Activated naive CD4-positive, alpha-beta T cell treated with Interleukin-2 at 50 U/mL for 16 hours (primary cell): ENCODE data around the gene HCFC1.

Source experiments
- DNase-seq: peaks from one replicate; pipeline ENCODE4 v3.0.0-alpha.2; 2020

HCFC1 gene

DNA sequence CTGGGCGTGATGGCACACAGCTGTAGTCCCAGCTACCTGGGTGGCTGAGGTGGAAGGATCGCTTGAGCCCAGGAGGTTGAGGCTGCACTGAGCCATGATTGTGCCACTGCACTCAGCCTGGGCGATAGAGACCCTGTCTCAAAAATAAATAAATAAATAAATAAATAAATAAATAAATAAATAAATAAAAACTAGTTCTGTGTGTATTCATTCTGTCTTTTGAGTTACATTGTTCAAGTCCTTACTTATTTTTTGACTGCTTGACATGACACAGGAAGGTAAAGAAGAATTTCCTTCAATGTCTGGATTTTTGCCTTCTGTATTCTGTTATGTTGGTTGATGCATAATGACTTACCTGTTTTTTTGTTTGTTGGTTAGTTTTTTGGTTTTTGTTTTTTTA is 34.6 kb downstream of the HCFC1 start:
- DNase-seq: no peak

DNA sequence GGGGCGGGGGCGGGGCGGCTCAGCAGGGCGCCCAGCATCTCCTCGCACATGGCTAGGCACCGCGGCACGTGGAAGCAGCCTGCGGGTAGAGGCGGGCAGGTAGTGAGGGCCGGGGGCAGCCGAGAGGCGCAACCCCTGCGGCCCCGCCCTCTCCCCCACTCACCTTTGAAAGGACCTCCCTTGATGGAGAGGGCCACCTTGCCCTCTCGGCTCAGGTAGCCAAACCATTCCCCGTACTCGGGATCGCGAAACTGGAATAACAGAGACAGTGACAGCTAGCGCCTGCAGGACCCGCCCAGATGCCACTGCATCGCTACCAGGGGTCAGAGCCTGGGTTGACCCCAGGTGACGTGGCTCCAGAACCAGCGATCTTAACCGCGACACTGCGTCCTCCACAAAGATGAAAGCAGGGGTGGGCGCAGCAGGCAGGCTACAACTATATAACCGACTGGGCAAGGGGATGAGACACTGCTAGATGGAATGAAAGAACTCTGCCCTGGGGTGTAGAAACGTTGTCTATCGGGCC is 36.2 kb downstream of the HCFC1 start:
- DNase-seq: no peak

DNA sequence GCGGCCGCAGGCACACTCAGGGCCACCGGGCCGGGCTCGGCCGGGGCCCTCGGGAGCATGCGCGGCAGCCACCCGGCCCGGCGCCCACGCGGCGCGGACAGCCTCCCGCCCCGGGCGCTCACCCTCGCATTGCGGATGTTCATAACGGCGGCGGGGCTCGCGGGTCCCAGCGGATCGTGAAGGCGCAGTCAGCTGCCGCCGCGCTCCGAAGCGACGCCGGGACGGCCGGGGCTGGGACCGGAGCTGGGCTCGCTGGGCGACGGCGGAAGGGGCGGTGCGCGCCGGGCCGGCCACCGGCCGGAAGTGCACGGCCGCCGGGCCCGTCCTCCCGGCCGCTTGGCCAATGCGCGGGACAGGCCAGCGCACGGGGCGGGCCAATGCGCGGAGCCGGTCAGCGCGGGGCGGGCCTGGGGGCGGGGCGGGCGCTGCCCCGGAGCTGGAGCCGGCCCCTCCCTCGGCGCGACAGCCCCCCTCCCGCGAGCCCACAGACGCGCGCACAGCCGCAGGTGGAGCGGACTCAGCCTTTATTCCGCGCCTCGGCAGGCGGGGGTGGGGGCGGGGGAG is 36.8 kb downstream of the HCFC1 start, which contains the start of gene NAA10:
Gene NAA10 (minus strand): TSS at position 276 of the 564 bp plus-strand sequence. CDS start 133 bp downstream, at position 143.
- DNase-seq: peak; percentile 65

DNA sequence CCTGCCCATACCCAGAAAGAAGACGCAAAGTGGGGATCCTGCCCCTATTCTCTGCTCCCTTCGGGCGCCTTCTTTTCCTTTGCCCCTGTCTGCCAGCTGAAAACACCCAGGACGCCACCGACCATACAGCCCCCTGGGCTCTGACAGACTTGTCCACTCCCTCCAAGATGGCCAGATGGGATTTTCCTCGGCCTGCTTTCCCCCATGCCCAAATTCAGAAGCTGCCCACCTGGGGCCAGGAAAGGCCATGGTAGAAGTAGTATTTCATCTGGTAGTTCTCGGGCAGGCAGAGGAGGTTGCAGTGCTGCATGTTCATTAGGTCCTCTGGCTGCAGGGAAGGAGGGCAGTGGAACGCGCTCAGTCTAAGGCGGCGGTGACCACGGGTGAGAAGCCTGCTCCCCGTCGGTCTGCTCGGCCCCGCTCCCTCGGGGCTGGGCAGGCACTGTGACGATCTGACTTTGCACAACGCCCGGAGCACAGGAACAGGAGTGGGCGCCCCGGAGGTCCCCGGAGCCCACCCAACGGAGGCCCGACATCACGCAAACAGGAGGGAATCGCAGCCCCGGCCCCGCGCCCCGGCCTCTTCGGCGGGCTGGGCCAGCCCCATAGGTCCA is 37.4 kb downstream of the HCFC1 start:
- no peak for DNase-seq

DNA sequence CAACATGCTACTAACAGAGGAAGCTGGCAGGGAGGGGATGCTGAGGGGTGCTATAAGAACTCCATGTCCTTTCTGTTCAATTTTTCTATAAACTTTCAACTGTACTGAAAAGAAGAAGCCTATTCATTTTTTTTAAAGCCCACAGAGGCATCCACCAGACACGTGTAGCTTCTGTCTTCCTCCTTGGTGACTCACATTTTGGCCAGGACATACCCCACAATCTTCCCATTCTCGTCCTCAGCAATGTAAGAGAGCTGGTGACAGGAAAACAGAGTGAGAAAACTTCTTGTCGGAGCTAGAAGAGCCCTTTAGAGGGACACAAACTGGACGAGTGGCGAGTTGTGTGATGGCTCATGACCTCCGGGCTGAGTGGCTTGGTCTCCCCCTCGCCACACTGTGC is 37.9 kb downstream of the HCFC1 start:
- no peak for DNase-seq

DNA sequence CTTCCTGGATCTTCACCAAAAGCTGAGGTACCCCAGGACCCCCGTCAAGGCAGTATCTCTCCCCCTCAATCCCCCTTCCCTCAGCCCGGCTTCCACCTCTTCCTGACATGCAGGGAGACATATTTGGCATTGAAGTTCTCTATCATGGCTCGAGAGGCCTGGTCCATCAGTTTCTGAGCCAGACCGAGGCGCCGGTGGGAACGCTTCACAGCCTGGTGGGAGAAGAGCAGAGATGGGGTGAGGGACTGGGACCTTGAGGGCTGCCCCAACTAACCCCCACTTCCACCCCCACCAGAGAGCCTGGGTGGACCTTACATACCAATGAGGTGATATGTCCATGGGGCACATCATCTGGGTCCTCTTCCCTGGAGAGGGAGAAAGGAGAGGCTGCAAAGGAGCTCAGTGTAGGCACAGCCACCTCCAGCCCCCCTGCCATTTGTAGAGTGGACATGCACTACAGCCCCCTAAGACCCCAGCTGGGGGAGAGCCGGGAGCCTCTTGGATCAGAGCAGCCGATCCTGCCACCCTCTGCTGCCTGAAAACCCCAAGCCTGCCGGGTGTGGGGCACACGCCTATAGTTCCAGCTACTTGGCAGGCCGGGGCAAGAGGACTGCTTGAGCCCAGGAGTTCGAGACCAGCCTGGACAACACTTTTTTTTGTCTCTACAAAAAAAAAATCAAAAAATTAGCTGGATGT is 39.2 kb downstream of the HCFC1 start:
- no peak for DNase-seq

DNA sequence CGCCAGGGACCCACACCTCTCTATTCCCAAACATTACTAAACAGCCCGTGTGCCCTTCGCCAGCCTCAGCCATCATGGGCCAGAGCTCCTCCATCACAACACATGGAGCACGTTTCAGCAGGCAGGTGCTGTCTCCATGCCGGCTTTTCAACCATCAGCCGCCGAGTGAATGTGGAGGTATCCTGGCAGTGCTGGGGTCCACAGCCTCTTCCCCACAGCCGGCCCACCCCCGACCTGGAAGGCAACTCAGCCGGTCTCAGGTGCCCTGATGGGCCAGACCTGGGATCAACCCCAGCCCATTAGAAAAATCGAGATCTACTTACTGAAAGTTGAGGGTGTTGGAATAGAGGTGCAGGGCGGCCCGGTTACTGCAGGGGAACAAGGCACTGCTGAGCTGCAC is 39.9 kb downstream of the HCFC1 start:
- no peak for DNase-seq

DNA sequence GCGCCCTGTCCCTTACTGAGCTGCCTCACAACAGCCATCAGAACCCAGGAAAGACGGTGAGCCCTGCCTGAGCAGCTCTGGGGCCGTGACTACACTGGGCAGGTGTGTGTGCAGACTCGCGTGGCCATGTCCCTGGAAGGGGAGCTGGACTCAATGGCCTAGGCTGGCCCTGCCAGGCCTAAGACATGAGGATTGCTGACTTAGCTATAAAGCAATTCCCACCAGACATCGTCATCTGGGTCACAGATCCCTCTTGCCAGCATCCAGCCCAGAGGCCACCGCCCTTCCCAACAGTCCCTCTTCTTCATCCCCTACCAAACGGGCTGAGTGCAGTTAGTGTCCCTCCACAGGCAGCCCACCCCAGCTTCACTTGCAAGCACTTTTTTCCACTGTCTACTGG is 40.5 kb downstream of the HCFC1 start:
- DNase-seq: no peak

DNA sequence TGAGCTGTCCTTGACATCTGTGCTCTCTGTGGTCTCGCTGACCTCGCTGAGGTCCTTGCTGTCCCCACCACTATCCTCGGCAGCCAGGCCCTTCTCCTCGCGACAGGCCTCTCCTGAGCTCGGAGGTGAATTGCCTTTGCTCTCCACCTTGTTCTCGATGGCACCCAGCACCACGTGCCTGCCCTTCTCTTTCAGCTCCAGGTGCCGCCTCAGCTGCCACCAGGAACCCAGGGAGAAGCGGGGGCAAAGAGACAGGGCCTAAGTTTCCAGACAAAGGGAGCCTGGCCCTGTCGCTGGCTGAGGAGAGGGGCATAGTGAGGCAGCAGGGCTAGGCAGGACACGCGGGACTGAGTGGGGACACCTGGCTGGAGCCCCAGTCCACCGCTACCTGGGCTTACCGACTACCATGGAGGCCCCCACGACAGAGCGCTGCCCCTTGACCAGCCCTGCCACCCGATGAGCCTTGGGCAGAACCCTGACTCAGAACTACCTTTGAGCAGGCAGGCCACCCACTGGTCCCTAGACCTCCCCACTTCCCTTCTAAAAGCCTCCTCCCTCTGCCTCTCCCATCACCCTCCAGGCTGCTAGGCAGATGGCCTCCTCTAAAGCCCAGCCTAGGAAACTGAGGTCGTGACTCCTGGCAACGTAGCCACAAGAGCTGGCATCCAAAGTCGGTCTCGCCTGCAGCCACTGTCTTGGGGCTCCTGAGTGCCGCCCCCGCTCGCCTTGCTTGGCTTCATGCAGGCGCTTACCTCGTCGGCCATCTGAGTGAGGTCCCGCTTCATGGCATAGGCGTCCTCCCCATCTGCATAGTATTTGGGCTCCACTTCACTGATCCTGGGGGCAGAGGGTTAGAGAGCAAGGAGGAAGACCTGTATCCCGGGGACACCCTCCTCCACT is 41.4 kb downstream of the HCFC1 start:
- no peak for DNase-seq

DNA sequence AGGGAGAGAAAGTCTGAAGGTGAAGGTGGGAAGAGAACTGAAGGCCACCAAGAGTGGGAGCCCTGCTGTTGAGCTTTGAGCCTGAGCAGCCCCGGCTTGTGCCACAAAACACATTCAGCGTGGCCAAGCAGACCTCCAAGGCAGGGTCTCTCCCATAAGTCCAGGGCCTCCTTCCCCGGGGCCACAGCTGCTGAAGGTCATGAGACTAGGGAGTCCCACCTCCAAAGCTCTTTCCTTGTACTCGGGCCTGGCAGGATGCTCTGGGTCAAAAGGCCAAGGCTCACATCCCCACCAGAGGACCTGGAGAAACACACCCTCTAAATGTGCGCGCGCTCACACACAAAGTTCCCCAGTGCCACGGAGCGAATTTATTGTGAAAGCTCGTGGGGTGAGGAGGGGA is 42.0 kb downstream of the HCFC1 start:
- DNase-seq: no peak

DNA sequence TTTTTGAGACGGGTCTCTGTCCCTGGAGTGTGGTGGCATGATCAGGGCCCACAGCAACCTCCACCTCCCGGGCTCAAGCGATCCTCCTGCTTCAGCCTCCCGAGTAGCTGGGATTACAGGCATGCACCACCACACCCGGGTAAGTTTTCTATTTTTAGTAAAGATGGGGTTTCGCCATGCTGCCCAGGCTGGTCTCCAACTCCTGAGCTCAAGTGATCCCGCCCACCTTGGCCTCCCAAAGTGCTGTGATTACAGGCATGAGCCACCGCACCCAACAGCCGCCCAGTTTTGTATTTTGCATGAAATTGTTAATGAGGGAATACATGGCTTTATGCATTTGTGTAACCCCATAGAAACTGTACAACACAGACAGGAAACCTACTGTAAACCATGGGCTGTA is 42.8 kb downstream of the HCFC1 start:
- no peak for DNase-seq

DNA sequence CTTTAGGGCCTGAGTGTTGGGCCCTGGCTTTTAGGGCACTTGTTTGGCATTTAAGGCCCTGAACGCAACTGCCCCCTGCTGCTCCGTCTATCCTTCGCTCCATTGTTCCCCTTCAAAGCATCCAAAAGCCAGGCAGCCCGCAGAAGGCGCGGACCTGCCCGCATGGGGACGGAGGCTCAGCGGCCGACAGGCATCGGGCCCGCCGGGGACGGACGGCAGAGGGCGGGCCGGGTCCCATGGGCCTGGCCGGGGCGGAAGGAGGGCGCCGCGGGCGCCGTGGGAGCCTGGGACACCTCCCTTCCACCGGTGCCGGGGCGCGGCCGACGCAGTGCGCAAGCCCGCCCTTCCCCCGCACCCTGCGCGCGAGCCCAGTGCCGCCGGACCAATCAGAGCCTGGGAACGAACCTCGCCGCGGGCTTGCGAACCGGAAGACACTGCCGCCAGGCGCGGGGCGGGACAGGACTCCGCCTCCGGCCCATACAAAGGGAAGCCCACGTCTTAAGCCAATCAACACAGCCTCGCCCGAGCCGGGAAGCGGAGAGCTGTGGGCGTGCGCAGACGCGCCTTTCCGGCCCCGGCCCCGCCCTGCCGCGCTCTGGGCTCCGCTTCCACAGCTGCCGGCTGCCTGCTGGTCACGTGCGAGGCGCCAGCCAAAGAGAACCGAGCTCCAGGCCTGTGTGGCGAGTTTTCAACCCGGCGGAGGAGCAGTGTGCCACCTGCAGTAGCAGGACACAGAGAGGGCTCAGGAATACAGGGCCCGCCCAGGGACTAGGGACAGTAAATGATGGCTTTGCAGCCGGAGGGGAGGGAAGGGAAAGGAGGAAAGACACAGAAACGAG is 43.5 kb downstream of the HCFC1 start:
- DNase-seq: peak; percentile 91

DNA sequence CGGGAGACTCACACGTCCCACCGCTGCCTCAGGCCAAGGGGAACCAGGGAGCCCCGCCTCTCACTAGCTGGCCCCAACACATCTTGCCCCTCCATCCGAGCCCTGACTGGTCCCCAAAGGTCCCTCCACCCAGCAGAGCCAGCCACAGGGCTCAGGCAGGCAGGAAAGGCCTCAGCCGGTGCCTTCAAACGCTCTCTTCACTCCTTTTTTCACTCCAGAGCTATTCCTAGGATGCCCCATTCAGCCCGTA is 44.0 kb downstream of the HCFC1 start:
- no peak for DNase-seq

DNA sequence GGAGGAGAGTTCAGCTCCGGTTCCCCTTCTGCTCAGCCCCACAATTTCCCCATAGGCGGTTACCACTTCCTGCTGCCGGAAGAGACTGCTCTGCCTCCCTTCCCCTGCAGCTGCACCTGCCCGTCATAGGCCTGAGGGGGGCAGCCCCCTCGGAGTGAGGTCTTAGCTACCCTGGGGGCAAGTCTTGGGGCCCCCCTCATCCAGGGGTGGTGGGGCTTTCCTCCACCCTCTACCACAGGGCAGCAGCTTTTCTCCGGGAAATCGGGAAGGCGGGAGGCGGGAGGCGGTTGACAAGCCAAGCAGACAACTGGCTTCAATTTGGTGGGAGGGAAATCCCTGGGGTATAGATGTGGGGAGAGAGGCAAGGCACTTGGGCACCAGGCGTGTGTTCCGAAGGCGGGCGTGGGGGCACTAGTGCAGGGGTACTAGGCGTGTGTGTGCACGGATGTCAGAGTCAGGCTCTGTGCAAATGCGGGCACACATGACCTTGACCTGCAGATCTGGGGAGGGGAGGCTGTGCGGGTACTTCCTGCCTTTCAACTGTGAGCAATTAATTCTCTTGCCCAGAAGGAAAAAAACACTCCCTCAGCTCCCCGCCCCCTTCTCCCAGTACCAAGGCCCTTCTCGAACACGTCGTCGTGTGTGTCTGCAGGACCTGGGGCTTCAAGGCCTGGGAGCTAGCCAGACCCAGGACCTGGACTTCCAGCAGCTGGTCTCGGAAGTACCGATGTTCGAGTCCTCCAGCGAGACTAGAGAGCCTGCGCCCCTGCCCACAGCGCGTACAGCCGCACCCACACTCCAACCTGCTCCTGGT is 44.6 kb downstream of the HCFC1 start:
- DNase-seq: peak; percentile 72

DNA sequence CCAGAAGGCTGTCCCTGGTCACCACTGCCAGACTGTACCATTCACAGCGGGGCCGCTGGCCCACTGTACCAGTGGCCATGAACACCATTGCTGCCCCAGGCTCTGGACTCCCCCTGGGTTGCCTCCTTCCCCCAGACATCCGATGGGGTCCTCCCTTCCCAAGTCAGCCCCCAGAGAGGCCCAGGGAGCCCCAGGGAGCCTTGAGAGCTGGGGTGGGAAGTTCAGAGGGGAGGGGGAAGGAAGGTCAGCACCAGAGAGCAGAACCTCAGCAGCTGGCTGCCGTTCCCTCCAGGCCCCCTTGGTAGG is 45.1 kb downstream of the HCFC1 start:
- peak; percentile 17 for DNase-seq

DNA sequence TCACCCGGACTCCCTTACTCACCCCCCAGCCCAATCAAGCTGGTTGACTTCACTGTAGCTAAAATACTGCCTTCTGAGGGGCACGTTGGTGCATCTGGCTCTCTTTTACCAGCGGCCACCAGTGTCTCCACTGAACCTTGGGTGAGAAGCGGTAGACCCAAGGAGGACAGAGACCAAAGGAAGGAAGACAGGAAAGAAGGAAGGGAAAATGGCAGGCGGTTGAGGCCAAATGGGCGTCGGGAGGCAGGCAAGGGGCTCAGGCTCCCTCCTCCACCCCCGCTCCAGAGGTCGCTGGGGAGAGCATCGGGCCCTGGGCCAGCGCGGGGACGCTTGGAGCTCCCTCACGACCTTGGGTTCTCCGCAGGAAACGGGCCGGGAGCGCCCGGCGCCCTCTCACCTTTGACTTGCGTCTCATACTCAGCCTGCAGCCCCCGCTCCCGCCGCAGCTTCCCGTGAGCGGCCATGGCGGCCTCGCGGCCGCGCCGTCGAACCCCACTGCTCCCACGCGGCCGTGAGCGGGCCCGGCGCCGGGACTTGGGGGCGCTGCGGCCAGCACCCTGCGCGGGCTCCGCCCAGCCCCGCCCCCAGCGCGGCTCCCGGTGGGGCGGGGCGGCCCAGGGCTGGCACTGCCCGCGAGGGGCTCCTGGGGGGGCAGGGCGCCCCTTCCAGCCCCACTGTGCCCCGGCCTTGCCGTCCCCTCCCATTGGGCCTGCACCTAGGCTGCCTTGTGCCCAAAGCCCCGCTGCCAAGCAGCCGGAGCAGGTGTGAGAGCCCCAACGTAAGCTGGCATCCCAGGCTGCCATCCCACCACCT is 45.7 kb downstream of the HCFC1 start, which contains the start of gene ARHGAP4:
Gene ARHGAP4 (minus strand): TSS at position 526 of the 813 bp plus-strand sequence. CDS start 62 bp downstream, at position 464.
- peak; percentile 49 for DNase-seq

DNA sequence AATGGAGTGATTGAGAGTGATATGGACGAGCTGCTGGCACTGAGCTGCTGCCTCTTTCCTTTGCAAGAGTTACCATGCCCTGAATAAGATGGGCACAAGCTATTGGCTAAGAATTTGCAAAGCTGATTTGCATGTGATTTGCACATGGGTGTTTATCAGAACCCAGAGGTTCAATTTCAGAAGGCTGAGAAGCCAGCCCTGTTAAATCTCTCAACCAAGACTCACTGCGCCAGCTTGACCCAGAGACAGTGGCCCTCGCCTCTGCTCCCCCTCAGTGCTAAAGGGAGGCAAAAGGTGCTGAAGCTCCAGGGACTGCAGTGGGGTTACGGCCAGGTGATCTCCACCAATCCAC is 46.3 kb downstream of the HCFC1 start:
- DNase-seq: no peak

DNA sequence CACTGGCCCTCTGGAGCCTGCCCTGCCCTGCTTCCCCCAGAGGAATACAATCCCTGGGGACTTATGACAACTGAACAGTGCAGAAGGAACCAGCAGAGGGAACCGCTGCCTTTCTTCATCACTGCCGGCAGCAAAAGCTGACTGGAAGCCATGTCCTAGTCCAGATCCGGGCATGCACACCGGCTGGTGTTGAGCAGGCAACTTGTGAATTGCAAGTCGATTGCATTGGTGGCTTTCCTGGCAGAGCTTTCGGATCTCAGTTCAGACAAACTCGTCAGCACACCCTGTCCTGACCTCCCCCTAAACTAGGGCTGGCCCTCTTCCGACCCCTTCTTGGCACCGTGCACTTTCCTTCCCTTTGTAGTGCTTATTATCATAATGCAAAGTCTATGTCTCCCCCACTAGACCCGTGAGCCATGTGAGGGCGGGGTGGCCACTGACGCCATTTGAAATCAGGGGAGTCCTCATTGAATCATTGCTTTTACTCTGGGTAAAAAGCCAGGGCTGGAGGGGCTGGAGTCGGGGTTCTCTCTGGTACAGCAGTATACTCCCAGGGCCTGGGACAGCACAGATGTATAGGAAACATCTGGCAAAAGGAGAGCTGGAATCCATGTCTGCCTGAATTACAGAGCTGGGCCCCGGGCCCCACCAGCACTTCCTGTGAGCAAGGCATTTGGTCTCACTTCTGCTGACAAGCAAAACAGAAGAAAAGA is 47.3 kb downstream of the HCFC1 start:
- peak; percentile 31 for DNase-seq

DNA sequence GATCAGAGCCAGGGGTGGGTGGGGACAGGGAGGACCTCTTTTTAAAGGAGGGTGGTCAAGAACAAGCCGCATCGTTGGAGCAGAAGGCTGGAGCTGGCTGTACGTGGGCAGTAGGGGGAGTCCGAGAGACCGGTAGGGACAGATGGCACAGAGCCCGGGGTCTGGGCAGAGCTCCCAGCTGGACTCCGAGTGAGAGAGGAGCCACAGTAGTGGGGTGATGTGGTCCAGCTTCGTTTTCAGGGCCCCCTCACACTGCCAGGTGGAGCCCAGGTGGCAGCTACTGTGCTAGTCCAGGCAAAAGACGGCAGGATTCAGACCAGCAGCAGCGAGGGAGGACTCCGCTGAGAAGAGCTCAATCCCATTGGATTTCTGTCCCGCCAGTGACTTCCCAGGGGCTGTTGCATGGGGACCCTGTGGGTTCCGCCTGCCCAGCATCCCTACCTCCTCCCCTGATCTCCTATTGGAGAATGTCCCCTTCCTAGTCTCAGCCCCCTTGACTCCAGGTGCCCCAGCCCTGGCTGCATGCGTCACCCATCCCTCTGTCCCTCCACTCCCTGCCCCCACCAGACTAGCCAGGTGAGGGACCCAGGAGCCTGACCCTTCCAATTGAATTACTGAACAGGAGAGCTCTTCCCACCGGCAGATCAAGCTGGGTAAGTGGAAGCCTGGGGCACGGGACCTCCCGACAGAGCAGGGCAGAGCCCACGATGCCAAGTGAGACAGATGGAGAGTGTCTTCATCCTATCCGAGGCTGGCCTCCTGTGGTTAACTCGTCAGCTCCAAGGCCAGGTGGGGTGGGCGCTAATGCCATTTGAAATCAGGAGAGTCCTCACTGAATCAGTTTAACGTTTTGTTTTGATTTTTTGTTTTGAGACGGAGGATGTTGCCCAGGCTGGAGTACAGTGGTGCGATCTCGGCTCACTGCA is 48.4 kb downstream of the HCFC1 start:
- no peak for DNase-seq
